OCI-LY1 (cell line): Measurements from ENCODE around the gene GLTPD2.

Source experiments
- CTCF ChIP-seq: fragments of 200-600 bp; sonication (generic), shearing (Covaris generic); IDR thresholded peaks from 2 replicates; pipeline ENCODE4 v1.5.1; 2017; ENCODE audit warnings: mild to moderate bottlenecking, antibody characterized with exemption, low read length, moderate library complexity, mixed read lengths
- EZH2 ChIP-seq: fragments of 200-600 bp; sonication (generic), shearing (Covaris generic); IDR thresholded peaks from 2 replicates; pipeline ENCODE4 v1.8.0; 2017; ENCODE audit warnings: borderline replicate concordance, mixed run types, mild to moderate bottlenecking, antibody characterized with exemption, low read length, moderate library complexity, mixed read lengths

- no peak for TF ChIP-seq CTCF
- TF ChIP-seq EZH2 = no peak
Observed at GRCh38 chr17:4795168-4795567, 6.4 kb downstream of the GLTPD2 start.
